Measurements from ENCODE around the gene NSD2. TPM values are rescaled to one million over a fixed set of nuclear protein-coding genes. Genes with fewer than 3 reads are reported as not detected.
"Not testable (repeated sequence)": the region's sequence is repeated elsewhere in the genome, so short reads cannot be mapped to it uniquely, and the experiment has no call there.

Gene NSD2
- total RNA-seq, 1 donor, result 67.8 TPM

GRCh38 chr4:1994938-1995337 lies 123.7 kb downstream of the NSD2 start:
- H3K4me3 ChIP-seq (ENCODE audit: low read depth, low read length), result no peak overlapping the region
- no peak for DNase-seq (ENCODE audit: low read depth)
- no peak for TF ChIP-seq CTCF (IDR thresholded peaks at IDR 0.05; ENCODE audit: insufficient read depth, low read depth, low read length)

- DNase-seq (ENCODE audit: low read depth), result no peak
- TF ChIP-seq CTCF (IDR thresholded peaks at IDR 0.05; ENCODE audit: insufficient read depth, low read depth, low read length), result no peak
- H3K4me3 ChIP-seq (ENCODE audit: low read depth, low read length), result no peak overlapping the region
Observed at GRCh38 chr4:1996866-1997611, 125.8 kb downstream of the NSD2 start.

- no peak overlapping the region for H3K4me3 ChIP-seq (ENCODE audit: low read depth, low read length)
- TF ChIP-seq CTCF (IDR thresholded peaks at IDR 0.05; ENCODE audit: insufficient read depth, low read depth, low read length), result no peak
- DNase-seq (ENCODE audit: low read depth), result no peak
Observed at GRCh38 chr4:1997712-1998111, 126.5 kb downstream of the NSD2 start.

- TF ChIP-seq CTCF (IDR thresholded peaks at IDR 0.05; ENCODE audit: insufficient read depth, low read depth, low read length), result no peak
- H3K4me3 ChIP-seq (ENCODE audit: low read depth, low read length), result no peak overlapping the region
- DNase-seq (ENCODE audit: low read depth), result no peak
Observed at GRCh38 chr4:1998296-1998695, 127.1 kb downstream of the NSD2 start.

- H3K4me3 ChIP-seq (ENCODE audit: low read depth, low read length); DNase-seq (ENCODE audit: low read depth): not testable (repeated sequence)
Observed at GRCh38 chr4:1999308-1999707, 128.1 kb downstream of the NSD2 start.

GRCh38 chr4:2003361-2003760 lies 132.2 kb downstream of the NSD2 start:
- H3K4me3 ChIP-seq (ENCODE audit: low read depth, low read length); DNase-seq (ENCODE audit: low read depth): not testable (repeated sequence)

GRCh38 chr4:2006367-2006766 lies 135.2 kb downstream of the NSD2 start:
- no peak overlapping the region for H3K4me3 ChIP-seq (ENCODE audit: low read depth, low read length)
- DNase-seq (ENCODE audit: low read depth), result no peak
- no peak for TF ChIP-seq CTCF (IDR thresholded peaks at IDR 0.05; ENCODE audit: insufficient read depth, low read depth, low read length)

- TF ChIP-seq CTCF (IDR thresholded peaks at IDR 0.05; ENCODE audit: insufficient read depth, low read depth, low read length), result no peak
- H3K4me3 ChIP-seq (ENCODE audit: low read depth, low read length), result peak overlapping the region; percentile 95
- no peak for DNase-seq (ENCODE audit: low read depth)
Observed at GRCh38 chr4:2006956-2007653, 135.9 kb downstream of the NSD2 start.
